ENCODE results near the gene ZNF407.
A peak's percentile ranks its signal among the peaks of the same experiment; 100 is the strongest.
"Not testable (repeated sequence)": the region's sequence is repeated elsewhere in the genome, so short reads cannot be mapped to it uniquely, and the experiment has no call there.

Gene ZNF407

GRCh38 chr18:74942319-74942910, 344.7 kb downstream of the ZNF407 start:
- DNase-seq, result peak; percentile 46

DNA sequence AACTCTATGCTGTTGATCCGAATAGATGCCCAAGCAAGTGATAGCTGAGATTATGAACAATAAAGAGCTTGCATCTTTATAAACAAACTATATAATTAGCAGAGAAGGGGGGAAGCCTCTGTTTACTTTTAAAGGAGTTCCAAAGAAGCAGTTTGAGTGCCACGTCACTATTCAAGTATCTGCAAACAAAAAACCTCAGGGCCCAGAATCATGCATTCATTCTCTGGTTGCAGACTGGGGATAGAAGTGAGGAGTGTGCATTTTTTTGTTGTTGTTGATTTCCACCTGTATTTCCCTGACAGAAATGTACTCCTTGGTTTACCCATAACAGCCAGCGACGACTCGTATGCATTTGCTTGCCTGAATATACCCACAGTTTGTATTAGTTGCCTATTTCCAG, 347.0 kb downstream of the ZNF407 start:
- DNase-seq, result no peak

DNA sequence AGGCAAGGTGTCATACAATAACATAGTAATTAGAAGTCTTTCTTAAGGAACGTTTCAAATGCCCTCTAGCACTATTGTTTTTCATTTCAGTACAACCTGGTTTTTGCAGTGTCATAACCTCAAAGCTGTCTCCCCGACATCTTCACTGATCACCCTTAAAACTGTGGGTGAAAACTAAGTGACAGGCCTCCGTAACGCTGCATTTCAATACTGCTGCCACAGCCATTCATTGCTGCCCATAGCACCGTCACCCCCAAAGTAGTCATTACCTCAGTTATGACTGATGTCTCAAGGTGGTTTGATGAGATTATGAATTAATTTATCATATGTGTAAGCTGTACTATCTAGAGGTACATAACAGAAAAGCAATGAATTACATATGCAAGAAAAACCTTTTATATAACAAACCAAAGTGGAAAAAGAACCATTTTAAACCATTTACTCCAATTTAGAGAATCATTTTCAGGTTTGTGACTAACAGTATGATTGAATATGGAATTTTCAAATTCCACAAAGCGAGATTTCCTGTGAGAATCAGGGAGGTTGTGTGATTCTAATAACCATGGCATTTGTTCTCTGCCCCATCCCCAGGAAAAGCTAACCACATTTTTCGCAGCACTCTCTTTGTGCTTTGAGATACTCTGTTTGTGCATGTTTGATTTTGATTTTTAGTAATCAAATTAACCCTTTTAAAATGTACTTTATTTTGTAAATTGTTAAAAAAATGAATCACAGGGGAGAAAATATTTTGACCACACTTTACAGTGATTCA, 348.3 kb downstream of the ZNF407 start:
- DNase-seq, result no peak

DNA sequence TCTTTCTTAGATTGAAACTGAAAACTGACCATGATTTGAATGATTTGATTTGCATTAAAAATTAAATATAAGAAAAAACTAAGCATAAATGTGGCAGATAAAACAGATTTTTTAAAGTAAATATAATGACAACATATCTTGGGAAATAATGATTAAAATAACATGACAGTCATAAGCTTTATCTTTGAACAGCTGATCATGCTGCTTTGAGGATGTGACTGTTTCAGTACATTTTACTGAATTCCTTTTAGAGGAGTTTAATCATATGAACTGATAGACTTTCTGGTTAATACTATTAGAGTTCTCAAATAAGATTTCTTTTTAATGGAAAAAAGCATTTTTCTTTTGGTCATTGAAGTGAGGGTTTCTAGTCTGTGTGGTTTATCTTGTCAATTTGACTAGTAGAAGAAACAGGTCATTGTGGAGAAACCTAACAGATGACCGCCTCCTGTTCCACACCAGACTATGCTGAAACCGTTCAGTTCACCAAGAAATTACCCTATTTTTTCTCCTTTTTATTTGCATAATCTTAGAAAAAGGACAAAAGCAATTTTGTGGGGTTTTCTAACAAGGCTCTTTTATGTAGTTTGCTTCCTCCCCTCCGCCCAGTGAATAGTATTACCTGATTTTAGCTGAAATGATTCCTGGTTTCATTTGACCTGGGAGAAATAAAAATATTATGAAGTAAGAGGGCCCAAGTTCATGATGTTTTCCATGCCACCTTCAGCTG, 349.1 kb downstream of the ZNF407 start:
- no peak for DNase-seq

GRCh38 chr18:74947417-74947816, 349.7 kb downstream of the ZNF407 start:
- DNase-seq, result no peak

DNA sequence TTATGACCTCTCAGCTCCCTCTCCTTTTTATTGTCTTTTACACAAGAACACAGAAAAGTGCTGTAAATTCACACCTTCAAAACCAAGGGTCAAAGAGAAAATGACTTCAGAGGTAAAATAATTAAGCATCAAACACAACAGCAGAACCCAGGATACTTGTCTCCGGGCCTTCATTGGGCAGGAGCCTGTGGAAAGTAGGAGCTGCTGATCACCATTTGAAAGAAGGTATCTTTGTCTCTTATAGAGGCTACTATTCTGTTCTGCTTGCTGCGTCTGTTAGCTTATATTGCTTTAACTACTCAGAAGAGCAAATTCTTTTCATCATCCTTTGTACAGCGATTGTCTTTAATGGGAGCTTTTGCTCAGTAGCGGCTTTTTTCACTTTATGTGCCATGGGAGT, 350.2 kb downstream of the ZNF407 start:
- no peak for DNase-seq

- DNase-seq, result no peak
Measured at GRCh38 chr18:74949611-74950010, 351.9 kb downstream of the ZNF407 start.

DNA sequence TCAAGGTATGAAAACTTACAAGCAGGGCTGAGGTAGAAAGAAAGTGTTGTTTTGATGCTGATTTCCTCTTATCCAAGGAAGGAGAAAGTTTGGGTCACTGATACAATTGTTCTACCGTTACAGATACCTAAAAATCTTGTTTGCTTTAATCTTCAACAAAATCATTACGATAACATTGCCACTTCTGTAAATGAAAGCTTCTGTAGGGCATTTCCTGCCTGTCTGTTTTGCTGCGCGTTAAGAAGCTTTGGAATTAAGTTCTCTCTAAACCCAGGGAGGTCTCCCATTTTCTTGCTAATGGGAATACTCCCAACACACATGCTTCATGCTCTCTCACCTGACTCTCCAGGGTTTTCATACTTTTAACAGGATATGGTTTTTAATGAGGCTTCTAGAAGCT, 352.8 kb downstream of the ZNF407 start:
- DNase-seq, result no peak

DNA sequence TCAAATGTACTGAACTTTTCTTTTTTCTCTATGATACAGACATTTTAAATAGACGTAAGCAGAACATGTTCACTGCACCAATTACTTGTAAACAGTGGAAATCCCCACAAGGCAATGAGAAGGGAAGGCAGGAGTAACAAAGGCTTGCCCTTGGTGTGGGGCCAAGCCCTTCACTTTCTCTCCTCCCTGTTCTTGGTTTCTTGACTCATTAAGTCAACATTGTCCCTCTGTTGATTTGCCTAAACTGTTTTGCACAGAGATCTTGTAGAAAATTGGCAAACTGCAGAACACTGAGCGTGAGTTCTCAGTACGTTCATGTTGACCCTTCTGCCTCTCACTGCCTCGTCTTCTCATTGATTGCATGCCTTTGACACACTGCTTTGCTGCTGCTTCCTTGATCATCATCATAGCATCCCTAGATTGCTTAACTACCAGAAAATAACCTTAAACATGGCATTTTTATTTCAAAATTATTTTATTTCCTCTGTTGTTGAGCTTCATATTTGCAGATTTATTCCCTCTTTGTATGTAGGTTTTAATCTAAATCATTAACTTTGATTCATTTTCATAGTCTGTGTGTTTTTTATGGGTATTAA, 353.6 kb downstream of the ZNF407 start:
- DNase-seq, result peak; percentile 23

DNA sequence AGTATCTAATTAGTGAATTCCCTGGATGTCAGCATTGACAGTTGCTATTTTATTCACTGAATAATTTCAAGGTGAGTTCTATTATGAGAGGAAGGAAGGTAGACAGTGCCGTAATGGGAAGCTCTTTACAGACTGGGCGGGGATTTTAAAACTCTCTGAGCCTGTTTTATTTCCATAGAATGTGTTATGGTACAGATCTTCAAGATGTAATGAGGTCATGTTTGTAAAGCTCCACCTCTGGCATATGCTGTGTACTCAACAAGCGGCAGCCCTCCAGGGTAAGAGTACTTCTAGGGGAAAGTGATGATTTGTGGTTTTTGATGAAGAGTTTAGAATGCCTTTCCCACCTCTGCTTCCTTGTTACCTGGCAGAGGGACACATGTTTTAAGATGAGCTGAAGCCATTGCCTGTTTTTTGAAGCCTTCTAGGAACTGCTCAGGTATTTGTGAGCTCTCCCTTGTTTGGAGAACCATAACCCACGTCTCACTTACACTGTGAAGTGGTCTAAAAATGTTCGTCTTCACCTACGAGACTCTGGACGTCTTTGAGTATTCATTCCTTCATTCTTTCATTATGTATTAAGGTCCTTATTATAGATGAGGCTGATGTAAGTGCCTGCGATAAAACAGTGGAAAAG, 360.0 kb downstream of the ZNF407 start:
- DNase-seq, result no peak

DNA sequence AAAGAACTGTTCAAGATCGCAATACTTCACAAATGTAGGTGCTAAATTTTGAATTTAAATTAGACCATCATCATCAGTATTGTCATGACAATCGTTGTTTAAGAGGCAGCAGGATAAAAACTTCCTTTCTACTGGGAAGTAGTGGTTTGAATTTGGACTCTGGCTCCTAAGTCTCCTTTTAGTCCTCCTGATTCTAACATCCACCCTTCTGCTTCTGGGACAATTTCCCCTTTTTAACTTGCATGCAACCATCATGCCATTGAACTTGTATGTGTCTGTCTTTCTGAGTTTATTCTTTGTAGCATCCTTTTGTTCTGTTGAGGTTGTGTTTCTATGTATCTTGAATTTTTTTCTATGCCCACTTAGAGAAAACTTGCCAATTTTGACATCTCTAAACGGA, 361.5 kb downstream of the ZNF407 start:
- no peak for DNase-seq

DNA sequence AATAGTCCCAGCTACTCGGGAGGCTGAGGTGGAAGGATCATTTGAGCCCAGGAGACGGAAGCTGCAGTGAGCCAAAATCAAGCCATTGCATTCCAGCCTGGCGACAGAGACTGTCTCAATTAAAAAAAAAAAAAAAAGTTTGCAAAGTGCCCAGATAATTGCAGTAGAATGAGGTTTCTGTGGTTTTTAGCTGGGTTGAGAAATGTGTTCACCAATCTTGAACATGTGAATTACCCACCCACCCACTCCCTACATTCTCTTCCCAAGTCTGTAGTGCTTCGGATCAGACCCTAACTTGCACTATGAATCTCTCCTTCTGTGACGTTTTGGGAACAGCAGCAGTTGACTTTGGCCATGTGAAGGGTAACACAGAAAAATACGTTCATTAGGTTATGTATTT, 363.9 kb downstream of the ZNF407 start:
- DNase-seq, result no peak

GRCh38 chr18:74963820-74964446, 366.3 kb downstream of the ZNF407 start:
- peak; percentile 12 for DNase-seq

GRCh38 chr18:74965682-74966081, 368.0 kb downstream of the ZNF407 start:
- DNase-seq, result no peak

- DNase-seq, result no peak
Measured at GRCh38 chr18:74967438-74967837, 369.8 kb downstream of the ZNF407 start.

GRCh38 chr18:74967979-74968378, 370.3 kb downstream of the ZNF407 start:
- DNase-seq, result no peak

DNA sequence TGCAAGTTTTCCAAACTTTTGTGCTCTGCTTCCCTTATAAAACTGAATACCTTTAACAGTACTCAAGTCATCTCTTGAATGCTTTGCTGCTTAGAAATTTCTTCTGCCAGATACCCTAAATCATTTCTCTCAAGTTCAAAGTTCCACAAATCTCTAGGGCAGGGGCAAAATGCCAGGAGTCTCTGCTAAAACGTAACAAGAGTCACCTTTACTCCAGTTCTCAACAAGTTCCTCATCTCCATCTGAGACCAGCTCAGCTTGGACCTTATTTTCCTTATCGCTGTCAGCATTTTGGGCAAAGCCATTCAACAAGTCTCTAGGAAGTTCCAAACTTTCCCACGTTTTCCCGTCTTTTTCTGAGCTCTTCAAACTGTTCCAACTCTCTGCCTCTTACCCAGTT, 373.7 kb downstream of the ZNF407 start:
- not testable (repeated sequence) for DNase-seq

- not testable (repeated sequence) for DNase-seq
Measured at GRCh38 chr18:74971776-74972175, 374.1 kb downstream of the ZNF407 start.

GRCh38 chr18:74972354-74972753, 374.7 kb downstream of the ZNF407 start:
- DNase-seq, result no peak

- DNase-seq, result no peak
Measured at GRCh38 chr18:74975001-74975400, 377.3 kb downstream of the ZNF407 start.

DNA sequence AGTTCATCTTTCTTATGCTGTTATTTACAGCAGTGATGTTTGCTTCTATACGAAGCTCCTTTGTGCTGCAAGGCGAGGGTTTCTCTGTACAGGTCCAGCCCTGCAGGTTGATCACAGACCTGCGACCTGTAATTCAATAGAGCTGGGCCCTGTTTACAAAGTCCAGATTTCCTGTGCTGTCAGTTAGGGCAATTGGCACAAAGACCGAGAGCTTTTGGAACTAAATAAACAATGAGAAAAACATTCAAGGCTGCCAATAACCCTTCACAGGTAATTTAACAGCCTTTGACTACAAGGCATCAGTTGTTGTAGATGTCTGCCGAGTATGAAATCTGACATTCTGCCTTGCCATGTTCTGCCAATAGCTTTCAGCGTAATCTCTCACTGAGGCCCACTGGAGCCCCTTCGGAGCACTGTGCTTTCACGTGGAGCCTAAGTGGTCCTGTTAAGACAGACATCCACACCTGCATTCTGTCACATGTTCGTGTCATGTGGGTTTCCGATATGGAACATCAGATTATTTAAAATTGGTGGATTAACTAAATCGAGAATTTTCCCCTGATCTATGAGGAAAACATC, 378.8 kb downstream of the ZNF407 start:
- DNase-seq, result no peak

DNA sequence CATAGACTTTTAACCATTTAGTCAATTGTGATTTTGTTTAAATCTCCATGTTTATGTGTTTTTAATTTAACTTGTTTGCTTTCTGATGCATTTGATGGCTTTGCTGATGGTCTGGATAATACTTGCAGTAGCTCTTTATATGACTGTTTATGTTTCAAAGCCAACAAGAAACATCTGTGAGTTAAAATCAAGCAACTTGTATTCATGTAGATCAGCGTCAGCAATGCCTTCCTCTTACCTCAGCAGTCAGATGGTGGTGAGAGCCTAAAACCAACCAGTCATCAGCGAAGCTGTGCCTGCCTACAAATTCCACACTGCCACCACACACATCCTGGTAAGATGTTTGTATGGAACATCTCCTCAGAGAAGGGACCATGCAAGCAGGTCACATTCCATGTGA, 379.4 kb downstream of the ZNF407 start:
- no peak for DNase-seq

Data from CD4-positive, alpha-beta T cell treated with Interleukin-6 for 4 hours (primary cell).